HG03139 (cell line): Measurements from ENCODE around the gene SLC22A23.

Source experiments
- ATAC-seq: cut with Tn5 transposase; IDR thresholded peaks from one replicate; pipeline ENCODE4 v1.9.1; 2021; ENCODE audit not compliant: unreplicated experiment

The SLC22A23 gene

GRCh38 chr6:3336859-3337515, 119.9 kb downstream of the SLC22A23 start:
- no peak for ATAC-seq

- ATAC-seq, result no peak
Observed at GRCh38 chr6:3336066-3336786, 120.6 kb downstream of the SLC22A23 start.

- no peak for ATAC-seq
Observed at GRCh38 chr6:3335169-3335568, 121.7 kb downstream of the SLC22A23 start.

GRCh38 chr6:3334555-3334954, 122.3 kb downstream of the SLC22A23 start:
- no peak for ATAC-seq

- ATAC-seq, result peak; percentile 61
Observed at GRCh38 chr6:3333263-3333662, 123.6 kb downstream of the SLC22A23 start.

GRCh38 chr6:3331971-3332370, 124.9 kb downstream of the SLC22A23 start:
- no peak for ATAC-seq

- no peak for ATAC-seq
Observed at GRCh38 chr6:3331494-3331893, 125.4 kb downstream of the SLC22A23 start.

GRCh38 chr6:3330199-3330598, 126.7 kb downstream of the SLC22A23 start:
- ATAC-seq, result no peak

GRCh38 chr6:3329393-3330051, 127.3 kb downstream of the SLC22A23 start:
- ATAC-seq, result no peak

GRCh38 chr6:3328796-3329195, 128.1 kb downstream of the SLC22A23 start:
- ATAC-seq, result no peak

- ATAC-seq, result no peak
Observed at GRCh38 chr6:3328145-3328544, 128.7 kb downstream of the SLC22A23 start.

GRCh38 chr6:3327403-3327802, 129.4 kb downstream of the SLC22A23 start:
- no peak for ATAC-seq

- ATAC-seq, result no peak
Observed at GRCh38 chr6:3326981-3327380, 129.9 kb downstream of the SLC22A23 start.

GRCh38 chr6:3326184-3326971, 130.5 kb downstream of the SLC22A23 start:
- no peak for ATAC-seq

GRCh38 chr6:3325210-3325609, 131.6 kb downstream of the SLC22A23 start:
- no peak for ATAC-seq

GRCh38 chr6:3324262-3324942, 132.4 kb downstream of the SLC22A23 start:
- ATAC-seq, result no peak

GRCh38 chr6:3323696-3324261, 133.1 kb downstream of the SLC22A23 start:
- ATAC-seq, result no peak

- ATAC-seq, result no peak
Observed at GRCh38 chr6:3323148-3323547, 133.7 kb downstream of the SLC22A23 start.

GRCh38 chr6:3322366-3322890, 134.4 kb downstream of the SLC22A23 start:
- ATAC-seq, result no peak

GRCh38 chr6:3321875-3322274, 135.0 kb downstream of the SLC22A23 start:
- ATAC-seq, result no peak
